ENCODE measurements around the gene MS4A5. TPM values are rescaled to one million over a fixed set of nuclear protein-coding genes. Genes with fewer than 3 reads are reported as not detected.
"Not testable (repeated sequence)": the region's sequence is repeated elsewhere in the genome, so short reads cannot be mapped to it uniquely, and the experiment has no call there.

MS4A5 gene, protein sequence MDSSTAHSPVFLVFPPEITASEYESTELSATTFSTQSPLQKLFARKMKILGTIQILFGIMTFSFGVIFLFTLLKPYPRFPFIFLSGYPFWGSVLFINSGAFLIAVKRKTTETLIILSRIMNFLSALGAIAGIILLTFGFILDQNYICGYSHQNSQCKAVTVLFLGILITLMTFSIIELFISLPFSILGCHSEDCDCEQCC
- polyA plus RNA-seq (ENCODE audit: insufficient read length in 4 of 4) = not detected

DNA sequence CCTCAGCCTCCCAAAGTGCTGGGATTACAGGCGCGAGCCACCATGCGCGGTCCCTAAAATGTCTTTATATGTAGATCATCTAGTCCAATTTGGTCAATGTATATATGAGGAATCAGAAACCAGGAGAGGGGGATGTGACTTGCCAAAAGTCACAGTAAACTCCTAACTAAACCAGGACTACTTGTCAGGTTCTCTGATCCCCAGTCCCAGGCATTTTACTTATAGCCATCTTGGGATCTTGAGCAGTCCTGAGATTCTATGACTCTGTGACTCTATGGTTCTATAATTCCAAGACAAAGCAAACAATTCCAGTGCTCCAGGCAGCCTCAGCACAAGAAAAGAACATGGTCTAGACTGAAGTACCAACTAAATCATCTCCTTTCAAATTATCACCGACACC lies at the start of gene MS4A5:
TSS of gene MS4A5 (plus strand) at position 301 of the 400 bp plus-strand sequence. CDS start 103 bp downstream, outside the sequence.
- no peak for DNase-seq (ENCODE audit: low read depth in 4 of 4, low spot score in 3 of 4)

DNA sequence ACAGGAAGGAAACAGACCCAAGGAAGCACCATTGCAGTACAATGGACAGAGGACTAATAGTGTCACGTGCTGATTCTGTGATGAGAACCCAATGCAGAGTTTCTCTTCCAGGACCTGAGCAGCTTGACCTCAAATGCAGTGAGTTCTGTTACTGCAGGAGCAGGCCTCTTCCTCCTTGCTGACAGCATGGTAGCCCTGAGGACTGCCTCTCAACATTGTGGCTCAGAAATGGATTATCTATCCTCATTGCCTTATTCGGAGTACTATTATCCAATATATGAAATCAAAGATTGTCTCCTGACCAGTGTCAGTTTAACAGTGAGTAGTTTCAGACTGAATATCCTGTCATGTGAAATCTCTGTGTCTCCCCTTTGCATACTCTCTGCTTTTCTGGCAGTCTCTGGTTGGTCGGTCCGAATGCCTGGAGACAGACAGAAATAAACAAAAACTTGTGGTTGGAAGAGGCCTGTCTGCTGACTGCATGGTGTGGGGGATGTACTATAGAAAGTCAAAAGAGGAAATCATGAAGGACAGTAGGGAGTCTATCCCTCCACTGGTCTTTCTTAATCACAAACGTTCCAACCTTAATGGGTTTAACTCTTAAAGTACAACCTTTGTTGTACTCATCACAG lies 40.0 kb upstream of the MS4A5 start:
- no peak for DNase-seq (ENCODE audit: low read depth in 4 of 4, low spot score in 3 of 4)

DNA sequence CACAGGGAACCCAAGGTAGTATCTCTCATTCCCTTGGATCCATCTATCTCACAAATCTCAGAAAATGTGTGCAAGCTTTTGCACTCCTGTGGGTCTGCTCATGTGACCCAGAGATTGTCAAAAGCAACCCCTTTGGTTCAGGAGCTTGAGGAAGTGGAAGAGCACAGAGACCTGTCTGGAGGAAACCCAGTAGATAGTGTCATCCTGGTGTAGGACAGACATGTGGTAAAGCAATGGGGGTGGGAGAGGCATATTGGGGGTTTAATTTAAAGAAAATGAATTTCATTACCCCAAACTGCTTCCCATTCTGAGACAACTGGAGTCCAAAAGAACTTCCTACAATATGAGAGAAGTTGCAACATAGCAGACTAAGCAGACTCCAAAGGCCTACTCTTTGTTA lies 39.0 kb upstream of the MS4A5 start:
- DNase-seq (ENCODE audit: low read depth in 4 of 4, low spot score in 3 of 4) = no peak

DNA sequence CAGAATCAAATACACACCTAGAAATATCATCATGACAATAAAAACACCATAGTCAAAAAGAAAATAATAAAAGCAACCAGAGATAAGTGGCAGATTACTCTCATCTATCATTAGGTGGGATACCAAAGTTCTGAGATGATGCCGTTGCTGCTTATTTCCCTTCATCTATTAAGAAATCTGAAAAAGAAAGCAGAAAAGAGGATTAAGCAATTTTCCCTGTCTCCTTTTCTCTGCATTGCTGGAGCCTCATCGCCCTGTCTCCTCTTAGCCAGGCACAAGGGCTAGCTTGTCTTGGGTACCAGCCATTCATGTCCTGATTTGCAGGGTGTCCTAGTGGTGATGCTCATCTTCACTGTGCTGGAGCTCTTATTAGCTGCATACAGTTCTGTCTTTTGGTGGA lies 37.0 kb upstream of the MS4A5 start:
- no peak for DNase-seq (ENCODE audit: low read depth in 4 of 4, low spot score in 3 of 4)

DNA sequence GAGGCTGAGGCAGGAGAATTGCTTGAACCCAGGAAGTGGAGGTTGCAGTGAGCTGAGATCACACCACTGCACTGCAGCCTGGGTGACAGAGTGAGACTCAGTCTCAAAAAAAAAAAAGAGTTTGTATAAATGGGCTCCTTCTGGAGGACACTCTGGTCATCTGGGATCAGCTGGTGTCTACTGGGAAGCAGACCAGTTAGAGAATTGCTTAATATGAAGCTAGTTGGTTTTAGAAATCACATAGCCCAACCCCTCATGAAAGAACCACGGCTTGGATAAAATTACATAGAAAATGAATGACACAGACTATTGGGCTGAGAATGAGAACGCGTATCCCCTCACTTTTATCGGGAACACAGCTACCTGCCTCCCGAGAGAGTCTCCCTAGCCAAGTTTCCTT lies 36.4 kb upstream of the MS4A5 start:
- no peak for DNase-seq (ENCODE audit: low read depth in 4 of 4, low spot score in 3 of 4)

DNA sequence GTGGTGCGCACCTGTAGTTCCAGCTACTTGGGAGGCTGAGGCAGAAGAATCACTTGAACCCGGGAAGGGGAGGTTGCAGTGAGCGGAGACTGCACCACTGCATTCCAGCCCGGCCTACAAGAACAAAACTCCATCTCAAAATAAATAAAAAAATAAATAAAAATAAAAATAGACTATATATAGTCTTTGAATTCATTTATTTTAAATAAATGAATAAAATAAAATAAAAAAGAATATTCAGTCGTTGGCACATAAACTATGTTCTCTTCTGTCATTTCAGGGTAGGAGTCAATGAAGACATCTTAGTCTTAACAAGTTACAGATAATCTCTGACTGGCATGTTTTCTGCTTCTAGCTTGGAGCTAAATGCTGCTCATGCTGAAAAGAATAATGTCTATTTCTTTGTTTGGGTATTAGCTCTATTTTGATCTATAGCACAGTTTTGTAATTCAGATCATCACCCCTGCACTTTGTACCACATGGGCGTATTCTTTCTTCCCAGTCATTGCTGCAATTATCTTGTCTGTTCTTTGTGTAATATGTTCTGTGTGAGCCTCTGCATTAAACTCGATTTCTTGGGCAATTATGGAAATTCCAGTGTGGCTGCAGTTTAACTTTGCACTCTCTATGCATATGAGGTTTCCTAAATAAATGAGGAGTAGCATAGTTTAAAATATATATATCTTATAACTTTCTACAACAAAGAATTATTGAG lies 34.5 kb upstream of the MS4A5 start:
- no peak for DNase-seq (ENCODE audit: low read depth in 4 of 4, low spot score in 3 of 4)

DNA sequence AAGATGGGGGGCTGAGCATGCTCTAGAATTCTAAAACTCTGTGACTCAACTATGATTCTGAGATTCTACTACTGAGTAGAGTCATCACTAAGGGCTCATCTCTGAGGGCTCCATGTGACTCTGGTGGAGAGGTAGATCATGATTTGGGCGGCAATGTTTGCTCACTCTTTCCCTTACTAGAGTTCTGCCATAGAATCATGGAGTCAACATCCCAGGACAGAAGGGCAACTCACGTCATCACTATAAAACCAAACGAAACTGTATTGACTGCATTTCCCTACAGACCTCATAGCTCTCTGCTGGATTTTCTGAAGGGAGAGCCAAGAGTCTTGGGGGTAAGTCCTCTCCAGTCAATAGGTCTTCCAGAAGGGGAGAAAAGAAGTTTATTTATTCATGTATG lies 33.0 kb upstream of the MS4A5 start, which contains the start of gene MS4A14:
TSS of gene MS4A14 (plus strand) at position 78 of the 400 bp plus-strand sequence. CDS start at position 198, 120 bp downstream.
- no peak for DNase-seq (ENCODE audit: low read depth in 4 of 4, low spot score in 3 of 4)

DNA sequence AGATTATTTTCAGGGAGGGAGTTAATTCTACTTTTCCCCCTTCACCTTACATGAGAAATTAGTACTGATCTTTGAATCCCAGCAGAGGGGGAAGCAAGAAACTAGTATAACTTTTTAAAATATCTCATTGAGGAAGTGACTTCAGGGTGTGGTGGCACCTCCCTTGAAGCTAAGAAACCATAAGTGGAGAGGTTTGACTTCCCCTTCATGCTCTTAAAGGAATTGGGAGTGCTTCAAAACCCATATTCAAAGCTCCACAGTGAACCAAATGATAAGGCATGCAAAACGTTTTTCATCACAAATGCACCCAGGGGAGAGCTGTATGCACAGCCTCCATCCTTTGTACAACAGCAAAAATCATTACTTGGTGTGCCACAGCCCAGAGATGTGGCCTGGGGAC lies 32.6 kb upstream of the MS4A5 start:
- no peak for DNase-seq (ENCODE audit: low read depth in 4 of 4, low spot score in 3 of 4)

DNA sequence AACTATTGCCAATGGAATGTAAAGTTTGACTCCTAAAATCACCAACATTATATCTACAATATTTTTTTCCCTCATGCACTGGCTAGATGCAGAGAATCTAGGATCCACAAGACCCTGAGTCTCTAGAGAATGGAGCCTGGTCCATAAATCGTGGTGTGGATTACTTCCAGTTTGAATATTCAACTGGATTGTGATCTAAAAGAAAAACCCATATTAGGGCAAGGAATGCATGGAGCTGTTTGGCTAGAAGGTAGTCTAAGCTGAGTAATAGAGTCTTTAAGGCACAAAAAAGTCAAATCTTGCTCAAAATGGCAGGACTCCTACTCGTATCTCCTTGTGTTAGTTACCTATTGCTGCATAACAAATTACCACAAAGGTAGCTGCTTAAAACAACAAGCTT lies 9.4 kb upstream of the MS4A5 start:
- no peak for DNase-seq (ENCODE audit: low read depth in 4 of 4, low spot score in 3 of 4)

DNA sequence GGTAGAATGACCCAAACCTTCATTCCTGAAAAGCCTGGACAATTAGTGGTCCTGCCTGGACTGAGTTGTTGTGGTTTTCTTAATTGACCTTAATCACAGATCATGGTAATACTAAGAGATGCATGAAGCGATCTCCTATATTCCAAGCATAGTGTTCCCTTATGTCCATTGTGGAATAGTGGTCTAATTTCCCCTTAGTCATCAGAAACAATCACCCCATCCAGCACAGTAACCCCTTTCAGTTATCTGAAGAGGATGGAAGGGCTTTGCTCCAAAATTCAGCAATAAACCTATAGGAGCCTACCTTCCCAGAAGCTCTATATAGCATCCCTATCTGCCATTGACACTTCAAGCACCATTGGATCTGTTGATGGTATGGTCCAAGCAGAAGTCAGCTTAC lies 6.8 kb upstream of the MS4A5 start:
- no peak for DNase-seq (ENCODE audit: low read depth in 4 of 4, low spot score in 3 of 4)

DNA sequence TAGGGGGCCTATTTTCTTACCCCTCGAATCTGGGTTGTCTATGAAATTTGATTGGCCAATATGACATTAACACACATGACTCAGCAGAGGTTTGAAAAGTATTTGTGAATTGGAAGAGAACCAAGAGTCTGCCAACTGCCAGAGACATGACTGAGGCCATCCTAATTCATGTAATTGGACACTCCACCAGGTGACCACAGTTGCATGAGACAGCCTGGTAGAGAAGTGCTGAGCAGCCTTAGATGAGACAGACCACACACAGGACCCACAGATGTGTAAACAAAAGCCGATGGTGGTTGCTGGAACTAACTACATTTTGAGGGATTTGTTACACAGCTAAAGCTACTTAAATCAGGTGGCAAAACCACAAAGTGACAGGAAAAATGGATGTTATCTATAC lies 855 bp upstream of the MS4A5 start:
- no peak for DNase-seq (ENCODE audit: low read depth in 4 of 4, low spot score in 3 of 4)

DNA sequence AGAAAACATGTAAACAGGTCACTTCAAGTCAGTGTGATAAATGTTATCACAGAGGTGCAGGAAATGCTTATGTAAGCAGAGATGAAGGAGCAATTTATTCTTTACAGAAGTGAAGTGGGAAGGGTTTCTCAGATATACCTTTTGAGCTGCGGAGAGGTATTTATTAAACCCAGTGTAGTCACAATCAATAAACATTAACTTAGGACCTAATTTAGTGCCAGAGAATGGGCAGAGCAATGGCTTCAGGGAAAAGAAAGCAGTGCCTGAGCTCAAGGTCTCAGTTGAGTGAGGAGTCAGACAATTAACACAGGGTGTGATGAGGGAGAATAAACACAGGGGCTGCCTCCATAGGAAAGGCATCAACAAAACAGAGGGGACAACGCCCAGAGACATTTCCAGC lies 1.9 kb downstream of the MS4A5 start:
- DNase-seq (ENCODE audit: low read depth in 4 of 4, low spot score in 3 of 4) = peak in 1 of 4 donors; percentile 3

DNA sequence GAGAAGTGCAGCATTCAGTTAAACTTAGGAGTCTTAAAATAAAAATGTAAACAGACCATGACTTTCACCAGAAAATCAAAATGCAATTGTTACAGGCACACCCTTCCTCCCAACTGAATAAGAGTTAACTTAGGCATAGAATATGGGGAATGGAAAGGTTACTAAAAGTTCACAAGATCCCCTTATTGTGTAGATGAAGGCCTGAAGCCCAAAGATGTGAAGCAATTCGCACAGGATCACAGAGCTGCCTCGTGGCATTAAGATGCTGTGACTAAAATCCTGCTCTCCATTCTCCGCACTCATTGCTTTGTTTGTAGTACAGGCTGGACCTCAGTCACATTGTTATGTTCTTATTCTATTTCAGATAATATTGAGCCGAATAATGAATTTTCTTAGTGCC lies 4.0 kb downstream of the MS4A5 start:
- no peak for DNase-seq (ENCODE audit: low read depth in 4 of 4, low spot score in 3 of 4)

DNA sequence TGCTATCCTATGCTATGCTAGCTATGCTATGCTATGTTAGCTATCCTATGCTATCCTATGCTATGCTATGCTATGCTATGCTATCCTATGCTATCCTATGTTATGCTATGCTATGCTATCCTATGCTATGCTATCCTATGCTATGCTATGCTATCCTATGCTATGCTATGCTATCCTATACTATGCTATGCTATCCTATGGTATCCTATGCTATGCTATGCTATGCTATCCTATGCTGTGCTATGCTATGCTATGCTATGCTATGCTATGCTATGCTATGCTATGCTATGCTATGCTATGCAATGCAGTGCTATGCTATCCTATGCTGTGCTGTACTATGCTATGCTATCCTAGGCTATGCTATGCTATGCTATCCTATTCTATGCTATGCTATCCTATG lies 17.7 kb downstream of the MS4A5 start:
- DNase-seq (ENCODE audit: low read depth in 4 of 4, low spot score in 3 of 4) = no peak

DNA sequence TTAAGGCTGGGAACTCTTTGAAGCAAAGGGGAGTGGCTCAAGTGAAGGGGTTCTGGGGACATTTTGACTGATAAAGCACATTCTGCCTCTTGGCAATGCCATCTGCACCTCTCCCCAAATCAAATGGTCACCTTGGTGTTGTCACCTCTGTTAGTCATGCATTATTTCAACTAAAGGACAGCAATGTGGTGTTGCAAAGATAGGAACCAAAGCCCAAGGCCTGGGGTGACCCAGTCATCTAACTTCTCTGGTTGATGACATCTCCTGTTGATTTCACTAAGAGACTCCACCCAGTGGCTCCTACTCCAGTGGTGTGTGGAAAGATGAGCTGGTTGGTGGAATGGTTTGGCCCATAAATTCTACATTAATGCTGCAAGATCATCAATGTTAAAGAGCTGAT lies 18.5 kb downstream of the MS4A5 start:
- DNase-seq (ENCODE audit: low read depth in 4 of 4, low spot score in 3 of 4) = no peak

DNA sequence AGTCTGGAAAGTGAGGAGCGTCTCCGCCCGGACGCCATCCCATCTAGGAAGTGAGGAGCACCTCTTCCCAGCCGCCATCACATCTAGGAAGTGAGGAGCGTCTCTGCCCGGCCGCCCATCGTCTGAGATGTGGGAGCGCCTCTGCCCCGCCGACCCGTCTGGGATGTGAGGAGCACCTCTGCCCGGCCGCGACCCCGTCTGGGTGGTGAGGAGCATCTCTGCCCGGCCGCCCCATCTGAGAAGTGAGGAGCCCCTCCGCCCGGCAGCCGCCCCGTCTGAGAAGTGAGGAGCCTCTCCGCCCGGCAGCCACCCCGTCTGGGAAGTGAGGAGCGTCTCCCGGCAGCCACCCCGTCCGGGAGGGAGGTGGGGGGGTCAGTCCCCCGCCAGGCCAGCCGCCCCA lies 21.8 kb downstream of the MS4A5 start:
- not testable (repeated sequence) for DNase-seq (ENCODE audit: low read depth in 4 of 4, low spot score in 3 of 4)

DNA sequence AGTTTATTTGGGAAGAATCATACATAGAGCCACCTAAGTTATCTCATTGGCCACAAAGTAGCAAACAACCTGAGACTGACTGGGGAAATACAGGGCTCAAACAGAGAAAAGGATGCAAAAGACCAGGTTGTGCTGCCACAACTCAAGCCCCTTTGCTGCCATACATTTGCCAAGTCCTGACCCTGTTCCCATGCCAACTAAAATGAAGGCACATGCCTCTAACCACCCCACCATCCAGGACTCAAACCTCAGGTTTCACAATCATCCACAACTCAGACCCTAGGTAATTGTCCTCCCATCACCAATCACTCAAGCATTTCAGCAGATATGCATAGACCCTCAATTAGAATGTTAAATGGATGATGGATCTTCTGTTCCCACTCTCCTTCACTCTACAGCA lies 24.8 kb downstream of the MS4A5 start:
- no peak for DNase-seq (ENCODE audit: low read depth in 4 of 4, low spot score in 3 of 4)

DNA sequence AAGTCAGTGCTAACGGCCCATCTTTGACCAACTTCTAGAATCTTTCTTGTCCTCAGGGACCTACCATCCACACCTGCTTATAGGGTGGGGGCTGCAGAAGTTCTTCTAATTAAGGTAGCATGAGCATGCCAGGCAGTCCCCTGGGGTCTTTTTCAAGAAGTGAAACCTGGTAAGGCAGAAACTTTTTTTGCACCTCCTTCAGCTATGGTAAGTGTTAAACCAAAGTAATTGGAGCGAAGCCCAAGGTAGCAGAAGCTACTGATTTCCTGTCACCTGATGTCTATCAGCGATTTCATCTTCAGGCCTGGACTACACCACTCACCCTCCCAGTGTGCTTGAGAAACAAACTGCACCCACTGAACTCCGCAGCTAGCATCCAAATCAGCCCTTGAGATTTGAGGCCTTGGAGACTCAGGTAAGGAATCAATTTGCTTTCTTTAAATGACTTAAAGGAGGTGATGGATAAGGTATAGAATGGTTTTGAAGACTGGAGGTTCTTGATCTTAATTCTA lies 26.2 kb downstream of the MS4A5 start, which contains the start of gene MS4A1:
TSS of gene MS4A1 (plus strand) at position 317 of the 512 bp plus-strand sequence. CDS start 6,528 bp downstream, outside the sequence.
- no peak for DNase-seq (ENCODE audit: low read depth in 4 of 4, low spot score in 3 of 4)

DNA sequence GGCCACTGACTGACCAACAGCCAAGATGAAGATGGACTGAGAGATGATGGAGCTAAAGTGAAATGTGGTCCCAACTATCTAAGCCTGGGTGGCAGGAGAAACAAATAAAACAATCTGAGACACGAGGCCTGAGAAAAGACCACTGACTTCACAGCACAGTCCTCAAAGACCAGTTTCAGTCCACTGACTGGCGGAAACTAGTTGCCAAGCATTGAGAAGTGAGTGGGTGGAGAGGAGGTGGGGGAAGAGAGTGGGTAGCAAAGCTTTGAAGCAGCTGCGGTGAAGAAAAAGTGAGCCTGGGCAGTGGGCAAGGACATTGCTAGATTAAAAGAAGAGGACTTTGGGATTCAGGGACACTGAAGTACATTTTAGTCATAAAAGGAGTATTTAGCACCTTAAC lies 28.2 kb downstream of the MS4A5 start:
- DNase-seq (ENCODE audit: low read depth in 4 of 4, low spot score in 3 of 4) = no peak

DNA sequence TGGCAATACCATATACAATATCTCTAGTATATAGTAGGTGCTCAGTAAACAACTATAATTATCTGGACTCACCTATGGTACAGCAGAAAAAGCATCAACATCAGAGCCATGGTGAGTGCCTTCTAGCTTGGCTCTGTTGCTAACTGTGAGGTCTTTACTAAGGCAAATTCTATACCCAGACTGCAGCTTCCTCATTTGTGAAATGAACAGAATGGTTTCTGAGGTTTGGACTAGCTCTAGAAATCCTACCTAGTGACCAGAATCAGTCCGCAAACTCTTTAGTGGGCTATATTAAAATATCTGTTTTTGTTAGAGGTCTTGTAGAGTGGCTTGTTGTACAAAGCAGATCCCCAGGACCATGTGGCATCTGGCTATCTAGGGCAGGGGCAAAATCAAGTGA lies 30.0 kb downstream of the MS4A5 start:
- DNase-seq (ENCODE audit: low read depth in 4 of 4, low spot score in 3 of 4) = no peak

DNA sequence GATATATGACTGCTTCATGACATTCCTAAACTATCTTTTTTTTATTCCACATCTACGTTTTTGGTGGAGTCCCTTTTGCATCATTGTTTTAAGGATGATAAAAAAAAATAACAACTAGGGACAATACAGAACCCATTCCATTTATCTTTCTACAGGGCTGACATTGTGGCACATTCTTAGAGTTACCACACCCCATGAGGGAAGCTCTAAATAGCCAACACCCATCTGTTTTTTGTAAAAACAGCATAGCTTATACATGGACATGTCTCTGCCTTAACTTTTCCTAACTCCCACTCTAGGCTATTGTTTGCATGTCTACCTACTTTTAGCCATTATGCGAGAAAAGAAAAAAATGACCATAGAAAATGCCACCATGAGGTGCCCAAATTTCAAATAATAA lies 39.5 kb downstream of the MS4A5 start:
- no peak for DNase-seq (ENCODE audit: low read depth in 4 of 4, low spot score in 3 of 4)

DNA sequence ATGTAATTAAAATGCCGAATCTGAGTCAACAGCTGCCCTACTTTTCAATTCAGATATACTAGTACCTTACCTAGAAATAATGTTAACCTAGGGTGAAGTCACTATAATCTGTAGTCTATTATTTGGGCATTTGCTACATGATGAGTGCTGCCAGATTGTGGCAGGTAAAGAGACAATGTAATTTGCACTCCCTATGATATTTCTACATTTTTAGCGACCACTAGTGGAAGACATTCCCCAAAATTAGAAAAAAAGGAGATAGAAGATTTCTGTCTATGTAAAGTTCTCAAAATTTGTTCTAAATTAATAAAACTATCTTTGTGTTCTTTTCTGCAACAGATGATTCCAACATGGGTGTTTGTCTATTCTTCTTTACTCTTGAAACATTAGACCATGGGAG lies 40.4 kb downstream of the MS4A5 start:
- DNase-seq (ENCODE audit: low read depth in 4 of 4, low spot score in 3 of 4) = no peak

Data from left renal pelvis (tissue), 4 donors.